Measurements from ENCODE around the gene DHCR7. TPM values are rescaled to one million over a fixed set of nuclear protein-coding genes. Genes with fewer than 3 reads are reported as not detected.

The DHCR7 gene
- total RNA-seq, 1 donor from 2014 or later, result 100 TPM

GRCh38 chr11:71437879-71438278 lies 10.3 kb downstream of the DHCR7 start:
- Mint-ChIP-seq H3K36me3 (ENCODE audit: low read depth) (peaks cover 35% of the 10 kb centered on the region), H3K9me3 (no peaks in the 10 kb centered on the region), H3K4me3 (no peak overlapping the region), H3K4me1 (ENCODE audit: low read depth) (peaks cover 7% of the 10 kb centered on the region), H3K27ac (no peak overlapping the region), H3K27me3 (ENCODE audit: insufficient read depth) (no peaks in the 10 kb centered on the region)
- no peak for DNase-seq (ENCODE audit: low spot score)
- intact Hi-C loops (cut with micrococcal nuclease), result no loop called here

- Mint-ChIP-seq H3K27me3 (ENCODE audit: insufficient read depth) (no peaks in the 10 kb centered on the region), H3K4me1 (ENCODE audit: low read depth) (peaks cover 7% of the 10 kb centered on the region), H3K4me3 (no peak overlapping the region), H3K9me3 (no peaks in the 10 kb centered on the region), H3K36me3 (ENCODE audit: low read depth) (peaks cover 32% of the 10 kb centered on the region), H3K27ac (no peak overlapping the region)
- DNase-seq (ENCODE audit: low spot score), result no peak
- intact Hi-C loops (cut with micrococcal nuclease), result no loop called here
Measured at GRCh38 chr11:71437399-71437798, 10.8 kb downstream of the DHCR7 start.

GRCh38 chr11:71436861-71437260 lies 11.3 kb downstream of the DHCR7 start:
- no peak overlapping the region for H3K4me3 Mint-ChIP-seq
- no peak for DNase-seq (ENCODE audit: low spot score)
- no peaks in the 10 kb centered on the region for H3K9me3 Mint-ChIP-seq
- no peaks in the 10 kb centered on the region for H3K27me3 Mint-ChIP-seq (ENCODE audit: insufficient read depth)
- peaks cover 7% of the 10 kb centered on the region for H3K4me1 Mint-ChIP-seq (ENCODE audit: low read depth)
- H3K27ac Mint-ChIP-seq, result no peak overlapping the region
- H3K36me3 Mint-ChIP-seq (ENCODE audit: low read depth), result peaks cover 28% of the 10 kb centered on the region
- intact Hi-C loops (cut with micrococcal nuclease), result no loop called here

GRCh38 chr11:71435278-71435951 lies 12.8 kb downstream of the DHCR7 start:
- no peaks in the 10 kb centered on the region for H3K27me3 Mint-ChIP-seq (ENCODE audit: insufficient read depth)
- H3K27ac Mint-ChIP-seq, result no peak overlapping the region
- no peak overlapping the region for H3K4me3 Mint-ChIP-seq
- peaks cover 23% of the 10 kb centered on the region for H3K36me3 Mint-ChIP-seq (ENCODE audit: low read depth)
- H3K9me3 Mint-ChIP-seq, result no peaks in the 10 kb centered on the region
- DNase-seq (ENCODE audit: low spot score), result no peak
- intact Hi-C loops (cut with micrococcal nuclease), result no loop called here
- peaks cover 7% of the 10 kb centered on the region for H3K4me1 Mint-ChIP-seq (ENCODE audit: low read depth)

- H3K4me1 Mint-ChIP-seq (ENCODE audit: low read depth), result peaks cover under 1% of the 10 kb centered on the region
- peaks cover 15% of the 10 kb centered on the region for H3K36me3 Mint-ChIP-seq (ENCODE audit: low read depth)
- intact Hi-C loops (cut with micrococcal nuclease), result no loop called here
Measured at GRCh38 chr11:71434576-71435130, 13.5 kb downstream of the DHCR7 start.

GRCh38 chr11:71433648-71434450 lies 14.3 kb downstream of the DHCR7 start:
- H3K27ac Mint-ChIP-seq, result peak overlapping the region; percentile 23
- no peak overlapping the region for H3K4me3 Mint-ChIP-seq
- no peaks in the 10 kb centered on the region for H3K9me3 Mint-ChIP-seq
- intact Hi-C loops (cut with micrococcal nuclease), result no loop called here
- H3K36me3 Mint-ChIP-seq (ENCODE audit: low read depth), result peaks cover 15% of the 10 kb centered on the region
- no peak for DNase-seq (ENCODE audit: low spot score)
- H3K4me1 Mint-ChIP-seq (ENCODE audit: low read depth), result no peaks in the 10 kb centered on the region
- H3K27me3 Mint-ChIP-seq (ENCODE audit: insufficient read depth), result no peaks in the 10 kb centered on the region

More at GRCh38 chr11:71434576-71435130, 13.5 kb downstream of the DHCR7 start:
- no peaks in the 10 kb centered on the region for H3K9me3 Mint-ChIP-seq
- H3K27ac Mint-ChIP-seq, result no peak overlapping the region
- DNase-seq (ENCODE audit: low spot score), result no peak
- H3K4me3 Mint-ChIP-seq, result no peak overlapping the region
- no peaks in the 10 kb centered on the region for H3K27me3 Mint-ChIP-seq (ENCODE audit: insufficient read depth)

GRCh38 chr11:71432761-71433647 lies 15.2 kb downstream of the DHCR7 start:
- Mint-ChIP-seq H3K27ac (no peak overlapping the region), H3K36me3 (ENCODE audit: low read depth) (peaks cover 15% of the 10 kb centered on the region), H3K4me3 (no peak overlapping the region), H3K27me3 (ENCODE audit: insufficient read depth) (no peaks in the 10 kb centered on the region), H3K4me1 (ENCODE audit: low read depth) (no peaks in the 10 kb centered on the region), H3K9me3 (no peaks in the 10 kb centered on the region)
- intact Hi-C loops (cut with micrococcal nuclease), result no loop called here
- DNase-seq (ENCODE audit: low spot score), result no peak

GRCh38 chr11:71431271-71431670 lies 16.9 kb downstream of the DHCR7 start:
- Mint-ChIP-seq H3K36me3 (ENCODE audit: low read depth) (peaks cover 11% of the 10 kb centered on the region), H3K27me3 (ENCODE audit: insufficient read depth) (no peaks in the 10 kb centered on the region), H3K4me3 (no peak overlapping the region), H3K4me1 (ENCODE audit: low read depth) (no peaks in the 10 kb centered on the region), H3K27ac (no peak overlapping the region), H3K9me3 (no peaks in the 10 kb centered on the region)
- intact Hi-C loops (cut with micrococcal nuclease), result no loop called here
- no peak for DNase-seq (ENCODE audit: low spot score)

- H3K9me3 Mint-ChIP-seq, result no peaks in the 10 kb centered on the region
- H3K27me3 Mint-ChIP-seq (ENCODE audit: insufficient read depth), result no peaks in the 10 kb centered on the region
- H3K4me1 Mint-ChIP-seq (ENCODE audit: low read depth), result no peaks in the 10 kb centered on the region
- intact Hi-C loops (cut with micrococcal nuclease), result no loop called here
- peaks cover 10% of the 10 kb centered on the region for H3K36me3 Mint-ChIP-seq (ENCODE audit: low read depth)
- no peak for DNase-seq (ENCODE audit: low spot score)
- no peak overlapping the region for H3K27ac Mint-ChIP-seq
- H3K4me3 Mint-ChIP-seq, result no peak overlapping the region
Measured at GRCh38 chr11:71430166-71430565, 18.0 kb downstream of the DHCR7 start.

- intact Hi-C loops (cut with micrococcal nuclease), result no loop called here
- no peaks in the 10 kb centered on the region for H3K9me3 Mint-ChIP-seq
- no peak overlapping the region for H3K4me3 Mint-ChIP-seq
Measured at GRCh38 chr11:71429701-71430100, 18.5 kb downstream of the DHCR7 start.

GRCh38 chr11:71428861-71429435 lies 19.2 kb downstream of the DHCR7 start:
- no peaks in the 10 kb centered on the region for H3K27me3 Mint-ChIP-seq (ENCODE audit: insufficient read depth)
- H3K4me3 Mint-ChIP-seq, result no peak overlapping the region
- no peak overlapping the region for H3K27ac Mint-ChIP-seq
- DNase-seq (ENCODE audit: low spot score), result no peak
- no peaks in the 10 kb centered on the region for H3K9me3 Mint-ChIP-seq
- intact Hi-C loops (cut with micrococcal nuclease), result no loop called here
- H3K4me1 Mint-ChIP-seq (ENCODE audit: low read depth), result no peaks in the 10 kb centered on the region
- no peaks in the 10 kb centered on the region for H3K36me3 Mint-ChIP-seq (ENCODE audit: low read depth)

More at GRCh38 chr11:71429701-71430100, 18.5 kb downstream of the DHCR7 start:
- H3K27me3 Mint-ChIP-seq (ENCODE audit: insufficient read depth), result no peaks in the 10 kb centered on the region
- peaks cover 5% of the 10 kb centered on the region for H3K36me3 Mint-ChIP-seq (ENCODE audit: low read depth)
- DNase-seq (ENCODE audit: low spot score), result no peak
- no peaks in the 10 kb centered on the region for H3K4me1 Mint-ChIP-seq (ENCODE audit: low read depth)
- H3K27ac Mint-ChIP-seq, result no peak overlapping the region

GRCh38 chr11:71426413-71426812 lies 21.8 kb downstream of the DHCR7 start:
- Mint-ChIP-seq H3K4me3 (no peak overlapping the region), H3K27me3 (ENCODE audit: insufficient read depth) (no peaks in the 10 kb centered on the region), H3K9me3 (no peaks in the 10 kb centered on the region), H3K36me3 (ENCODE audit: low read depth) (no peaks in the 10 kb centered on the region), H3K4me1 (ENCODE audit: low read depth) (no peaks in the 10 kb centered on the region), H3K27ac (no peak overlapping the region)
- intact Hi-C loops (cut with micrococcal nuclease), result no loop called here
- no peak for DNase-seq (ENCODE audit: low spot score)

Measured in activated T-helper 1 cell treated with anti-CD3 and anti-CD28 coated beads, Interleukin-12 subunit alpha, Interleukin-12 subunit beta, Interleukin-2, Interleukin-4 antibody, amounts not matched to agents 30 ng/mL and 10 ng/mL and 1 ng/mL, durations not matched to agents 14 hours and 24 hours and 36 hours (primary cell).